OCI-M2 (cell line): ENCODE data around the gene ZNF484.
"Not testable (repeated sequence)": the region's sequence is repeated elsewhere in the genome, so short reads cannot be mapped to it uniquely, and the experiment has no call there.

Experiments
- DNase-seq: peaks from one replicate; lab custom pipeline; 2025; ENCODE audit not compliant: unreplicated experiment; lab: John Stamatoyannopoulos, UW

Gene ZNF484

DNA sequence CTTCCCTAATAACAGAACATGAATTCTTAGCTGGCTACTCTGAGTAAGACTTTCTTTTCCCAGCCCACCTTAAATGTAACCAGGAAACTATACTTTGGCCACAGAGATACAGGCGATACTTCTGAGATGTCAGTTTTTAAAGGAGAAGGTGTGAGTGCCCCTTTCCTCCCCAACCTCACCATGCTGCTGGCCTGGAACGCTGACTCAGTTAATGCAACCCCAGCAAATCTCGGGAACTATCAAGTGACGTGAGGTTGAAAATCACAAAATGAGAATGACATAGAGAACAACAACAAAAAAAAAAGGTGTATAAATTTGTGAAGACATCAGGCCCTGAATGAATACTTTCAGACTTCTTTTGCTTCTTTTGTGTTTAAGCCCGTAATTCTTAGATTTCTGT is 13.7 kb downstream of the ZNF484 start:
- no peak for DNase-seq

DNA sequence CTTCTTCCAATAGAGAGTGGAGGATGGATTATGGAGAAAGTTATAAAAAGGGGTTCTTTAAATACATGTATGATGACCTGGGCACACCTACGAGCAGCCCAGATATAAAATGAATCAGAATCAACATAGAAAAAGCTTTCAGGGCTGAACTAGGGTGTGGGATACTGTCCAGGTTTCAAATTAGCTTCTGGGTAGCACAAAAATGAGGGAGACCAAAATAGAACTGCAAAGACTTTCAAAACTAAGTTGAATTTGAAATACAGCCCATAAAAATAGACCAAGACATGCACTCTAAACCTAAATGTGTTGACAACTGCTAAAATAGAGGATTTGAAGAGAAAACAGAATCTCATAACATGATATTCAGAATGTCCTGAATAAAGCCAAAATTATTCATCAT is 17.0 kb downstream of the ZNF484 start:
- no peak for DNase-seq

DNA sequence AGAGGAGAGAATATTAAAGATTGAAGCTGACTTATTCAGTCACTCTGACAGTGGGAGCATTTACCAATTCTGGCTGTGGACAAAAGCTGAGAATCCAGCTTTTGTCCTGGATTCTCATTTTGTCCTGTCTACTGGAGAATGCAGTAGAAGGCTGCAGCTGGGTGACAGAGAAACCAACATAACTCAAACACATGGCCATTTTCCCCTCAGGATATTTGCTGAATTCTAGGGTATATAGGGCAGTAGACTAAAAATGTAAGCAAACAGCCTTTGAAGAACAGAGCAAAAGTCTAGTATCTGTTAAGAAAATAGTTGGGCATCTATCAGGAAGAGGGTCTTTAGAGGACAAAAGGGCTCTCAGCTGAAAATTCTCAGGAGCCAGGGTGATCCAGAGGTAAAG is 20.6 kb downstream of the ZNF484 start:
- no peak for DNase-seq

DNA sequence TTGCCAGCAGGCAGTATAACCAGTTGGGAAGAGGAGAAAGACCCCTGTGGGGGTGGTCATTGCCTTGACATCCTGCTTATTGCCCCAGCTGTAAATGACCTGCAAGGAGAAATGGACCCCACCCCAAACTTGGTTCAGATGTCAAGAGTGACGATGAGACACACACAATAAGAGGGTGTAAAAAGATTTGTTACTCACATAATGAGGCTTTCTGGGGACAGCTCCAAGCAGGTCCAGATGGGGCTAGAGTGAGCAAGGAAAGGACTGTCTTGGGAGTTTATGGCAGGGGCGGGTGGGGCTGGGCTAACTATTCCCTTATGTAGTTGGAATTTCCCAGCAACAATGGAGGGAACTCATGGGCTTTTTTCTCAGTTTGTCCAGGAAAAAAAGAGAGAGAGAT is 24.1 kb downstream of the ZNF484 start:
- DNase-seq: no peak

DNA sequence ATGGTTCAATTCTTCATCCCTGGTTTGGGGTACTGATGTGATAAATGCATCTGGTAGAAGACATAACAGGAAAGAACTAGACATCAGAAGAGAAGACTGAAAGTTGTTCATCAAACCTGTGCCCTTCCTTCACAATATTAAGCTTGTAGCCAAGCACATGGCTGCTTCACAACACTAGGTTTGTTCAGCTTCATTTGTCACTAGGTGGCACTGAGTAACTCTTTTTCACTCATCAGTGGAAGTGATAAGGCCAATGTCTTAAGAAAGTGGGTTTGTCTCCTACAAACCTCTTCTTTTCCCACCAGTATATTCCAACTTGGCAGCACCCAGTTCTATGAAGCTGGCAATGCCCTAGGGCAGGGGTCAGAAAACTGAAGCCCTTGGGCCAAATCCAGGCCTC is 26.9 kb downstream of the ZNF484 start:
- no peak for DNase-seq

DNA sequence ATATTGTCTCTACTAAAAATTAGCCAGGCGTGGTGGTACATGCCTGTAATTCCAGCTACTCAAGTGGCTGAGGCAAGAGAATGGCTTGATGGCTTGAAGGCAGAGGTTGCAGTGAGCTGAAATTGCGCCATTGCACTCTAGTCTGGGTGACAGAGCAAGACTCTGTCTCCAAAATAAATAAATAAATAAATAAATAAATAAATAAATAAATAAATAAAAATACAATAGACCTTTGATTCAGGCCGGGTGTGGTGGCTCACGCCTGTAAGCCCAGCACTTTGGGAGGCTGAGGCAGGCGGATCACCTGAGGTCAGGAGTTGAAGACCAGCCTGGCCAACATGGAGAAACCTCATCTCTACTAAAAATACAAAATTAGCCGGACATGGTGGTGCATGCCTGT is 29.1 kb downstream of the ZNF484 start:
- DNase-seq: not testable (repeated sequence)

DNA sequence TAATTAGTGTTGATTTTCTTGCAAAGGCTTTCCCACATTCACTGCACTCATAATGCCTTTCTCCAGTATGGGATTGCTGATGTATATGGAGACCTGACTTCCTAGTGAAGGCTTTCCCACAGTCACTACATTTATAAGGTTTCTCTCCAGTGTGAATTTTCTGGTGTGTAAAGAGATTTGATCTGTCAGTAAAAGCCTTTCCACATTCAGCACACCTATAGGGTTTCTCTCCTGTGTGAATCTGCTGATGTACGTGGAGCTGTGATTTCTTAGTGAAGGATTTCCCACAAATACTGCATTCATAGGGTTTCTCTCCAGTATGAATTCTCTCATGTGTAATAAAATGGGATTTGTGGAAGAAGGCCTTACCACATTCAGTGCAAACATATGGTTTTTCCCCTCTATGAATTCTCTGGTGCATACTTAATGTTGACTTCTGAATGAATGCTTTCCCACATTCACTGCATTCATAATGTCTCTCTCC is 31.1 kb downstream of the ZNF484 start:
- DNase-seq: no peak

DNA sequence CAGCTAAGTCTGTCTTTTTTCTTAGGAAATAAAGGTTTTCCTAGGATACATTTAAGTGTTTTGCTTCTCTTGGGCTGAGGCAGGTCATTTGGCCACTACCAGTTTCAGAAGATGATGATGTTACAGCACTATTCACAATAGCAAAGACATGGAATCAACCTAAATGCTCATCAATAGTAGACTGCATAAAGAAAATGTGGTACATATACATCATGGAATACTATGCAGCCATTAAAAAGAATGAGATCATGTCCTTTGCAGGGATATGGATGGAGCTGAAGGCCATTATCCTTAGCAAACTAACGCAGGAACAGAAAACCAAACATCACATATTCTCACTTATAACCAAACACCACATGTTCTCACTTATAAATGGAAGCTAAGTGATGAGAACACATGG is 39.4 kb downstream of the ZNF484 start:
- DNase-seq: not testable (repeated sequence)

DNA sequence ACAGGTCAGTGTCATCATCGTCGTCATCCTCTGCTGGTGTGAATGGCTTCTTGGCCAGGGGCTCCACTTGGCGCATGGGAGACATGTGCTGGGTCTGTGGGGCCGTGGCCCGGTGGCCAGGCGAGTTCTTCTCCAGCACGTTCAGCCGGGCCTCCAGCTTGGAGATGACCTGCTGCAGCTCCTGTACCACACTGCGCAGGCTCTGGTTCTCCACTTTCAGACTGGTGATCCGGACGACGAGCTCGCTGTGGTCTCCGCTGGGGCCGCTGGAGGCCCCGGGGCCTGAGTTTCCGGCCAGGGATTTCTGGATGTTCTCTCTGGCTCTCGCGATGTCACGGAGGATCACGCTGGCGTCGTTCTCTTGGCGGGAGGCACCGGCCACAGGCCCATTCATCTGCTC is 40.6 kb downstream of the ZNF484 start:
- no peak for DNase-seq

DNA sequence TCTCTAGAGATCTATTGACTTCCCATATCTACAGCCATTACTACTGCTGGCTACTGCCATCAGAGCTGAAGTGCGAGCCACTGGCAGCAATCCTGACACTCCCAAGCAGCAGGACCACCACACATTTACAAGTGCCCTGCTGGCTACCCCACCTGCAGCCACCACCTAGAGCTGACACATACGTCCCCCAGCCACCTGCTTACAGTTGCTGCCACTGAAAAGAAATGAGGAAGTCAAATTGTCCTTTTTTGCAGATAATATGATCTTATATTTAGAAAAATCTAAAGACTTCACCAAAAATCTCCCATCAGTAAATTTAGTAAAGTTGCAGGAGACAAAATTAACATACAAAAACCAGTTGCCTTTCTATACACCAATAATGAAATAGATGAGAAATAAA is 48.4 kb downstream of the ZNF484 start:
- no peak for DNase-seq

DNA sequence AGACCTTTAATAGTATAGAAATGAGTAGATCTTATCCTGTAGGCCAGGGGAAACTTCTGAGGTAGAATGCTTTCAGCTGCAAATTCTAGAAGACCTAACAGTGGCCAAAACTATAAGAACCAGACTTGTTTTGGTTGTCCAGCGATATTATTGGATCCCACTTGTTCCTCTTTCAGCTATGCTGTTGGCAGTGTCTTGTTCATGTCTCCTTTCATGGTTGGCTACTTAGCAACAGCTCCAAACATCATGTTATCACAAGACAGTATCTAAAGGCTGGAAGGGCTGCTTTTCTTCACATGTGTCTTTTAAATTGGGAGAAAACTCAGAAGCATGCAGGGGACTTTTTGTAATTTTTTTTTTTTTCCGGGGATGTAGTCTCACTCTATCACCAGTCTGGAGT is 52.8 kb downstream of the ZNF484 start:
- DNase-seq: not testable (repeated sequence)

DNA sequence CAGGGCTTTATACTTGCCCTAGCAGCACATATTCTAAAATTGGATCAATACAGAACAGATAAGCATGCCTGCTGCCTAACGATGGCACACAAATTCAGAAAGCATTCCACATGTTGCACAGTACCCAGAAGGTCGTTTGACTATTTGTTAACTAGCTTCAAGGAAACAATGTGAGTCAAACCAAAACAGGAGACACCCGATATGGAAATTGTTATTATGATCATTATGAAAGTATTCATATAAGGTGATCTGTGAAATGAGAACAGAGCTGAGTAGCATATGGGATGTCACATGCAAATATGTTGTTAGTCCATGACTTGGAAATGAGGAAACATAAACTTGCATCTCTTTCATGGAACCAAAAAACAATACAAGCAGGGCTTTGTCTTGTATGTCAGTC is 56.9 kb downstream of the ZNF484 start:
- no peak for DNase-seq

DNA sequence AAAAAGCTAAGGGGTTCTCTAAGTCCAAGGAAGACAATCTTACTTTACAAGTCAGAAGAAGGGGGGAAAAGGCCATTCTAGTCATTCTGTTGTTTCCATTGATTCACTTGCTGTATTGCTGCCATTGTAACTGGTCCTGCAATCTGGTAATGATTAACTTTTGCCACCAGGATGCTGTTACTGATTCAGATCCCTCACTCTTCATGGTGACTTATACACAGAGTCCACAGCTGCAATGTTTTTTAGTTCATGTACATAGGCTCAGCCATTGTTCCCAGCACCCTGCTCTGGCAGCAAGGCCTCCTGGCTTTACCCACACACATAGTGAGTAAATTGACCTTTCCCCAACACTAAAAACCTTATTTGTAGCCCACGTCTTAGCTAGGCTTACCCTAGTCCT is 57.9 kb downstream of the ZNF484 start:
- not testable (repeated sequence) for DNase-seq

DNA sequence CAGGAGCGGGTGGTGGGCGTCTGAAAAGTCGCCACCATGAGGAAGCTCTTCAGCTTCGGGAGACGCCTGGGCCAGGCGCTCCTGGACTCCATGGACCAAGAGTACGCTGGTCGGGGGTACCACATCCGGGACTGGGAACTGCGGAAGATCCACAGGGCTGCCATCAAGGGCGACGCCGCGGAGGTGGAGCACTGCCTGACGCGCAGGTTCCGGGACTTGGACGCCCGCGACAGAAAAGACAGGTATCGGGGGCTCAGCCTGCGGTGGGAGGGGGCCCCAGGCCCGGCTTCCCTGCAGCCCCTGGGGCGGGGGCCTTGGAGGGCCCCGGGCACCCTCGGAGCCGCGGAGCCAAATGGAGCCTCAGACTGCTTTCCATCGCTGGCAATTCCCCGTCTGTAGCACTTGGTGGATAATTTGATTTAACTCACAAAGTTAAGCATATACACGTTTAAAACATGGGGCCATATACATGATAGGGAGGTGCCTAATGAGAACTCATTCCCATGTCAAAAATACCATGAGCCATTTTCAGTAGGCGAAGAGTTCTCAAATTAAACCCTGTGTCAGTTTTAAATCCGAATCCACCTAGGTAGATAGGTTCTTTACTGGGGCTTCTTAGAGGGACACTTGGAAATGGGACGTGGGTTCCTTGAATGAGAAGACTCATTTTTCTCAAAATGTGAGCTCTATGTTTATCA is 68.1 kb downstream of the ZNF484 start:
- DNase-seq: not testable (repeated sequence)

DNA sequence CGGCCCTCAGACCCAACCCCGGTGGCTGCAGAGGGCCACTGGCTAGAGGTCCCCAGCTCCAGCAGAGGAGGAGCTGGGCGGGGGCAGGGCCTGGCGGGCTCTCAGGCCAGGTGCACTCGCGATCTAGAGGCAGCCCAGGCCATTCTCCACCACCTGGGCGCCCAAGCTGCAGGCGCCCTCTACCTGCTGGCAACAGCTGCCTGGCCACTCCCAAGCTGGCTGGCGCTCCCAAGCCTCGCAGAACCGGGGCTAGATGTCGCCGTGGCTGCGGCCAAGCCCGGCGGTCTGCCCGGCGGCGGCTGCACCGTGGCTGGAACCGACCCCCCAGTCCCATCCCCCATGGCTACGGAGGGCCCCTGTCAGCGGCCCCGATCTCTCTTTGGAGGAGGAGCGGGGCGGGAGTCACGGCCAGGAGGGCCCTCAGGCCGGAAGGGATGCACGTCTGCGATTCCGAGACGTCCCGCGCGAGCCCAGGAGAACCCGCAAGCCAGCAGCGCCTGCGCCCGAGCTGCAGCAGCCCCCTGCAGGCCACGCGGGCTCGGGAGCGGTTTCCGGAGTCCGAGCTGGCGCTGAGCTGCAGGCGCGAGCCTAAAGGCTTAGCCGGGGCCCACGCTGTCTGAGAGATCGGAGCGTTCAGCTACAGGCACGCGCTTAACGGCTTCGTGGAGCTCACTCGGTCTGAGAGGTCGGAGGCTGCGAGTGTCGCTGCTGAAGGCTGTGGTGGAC is 68.9 kb downstream of the ZNF484 start:
- no peak for DNase-seq

DNA sequence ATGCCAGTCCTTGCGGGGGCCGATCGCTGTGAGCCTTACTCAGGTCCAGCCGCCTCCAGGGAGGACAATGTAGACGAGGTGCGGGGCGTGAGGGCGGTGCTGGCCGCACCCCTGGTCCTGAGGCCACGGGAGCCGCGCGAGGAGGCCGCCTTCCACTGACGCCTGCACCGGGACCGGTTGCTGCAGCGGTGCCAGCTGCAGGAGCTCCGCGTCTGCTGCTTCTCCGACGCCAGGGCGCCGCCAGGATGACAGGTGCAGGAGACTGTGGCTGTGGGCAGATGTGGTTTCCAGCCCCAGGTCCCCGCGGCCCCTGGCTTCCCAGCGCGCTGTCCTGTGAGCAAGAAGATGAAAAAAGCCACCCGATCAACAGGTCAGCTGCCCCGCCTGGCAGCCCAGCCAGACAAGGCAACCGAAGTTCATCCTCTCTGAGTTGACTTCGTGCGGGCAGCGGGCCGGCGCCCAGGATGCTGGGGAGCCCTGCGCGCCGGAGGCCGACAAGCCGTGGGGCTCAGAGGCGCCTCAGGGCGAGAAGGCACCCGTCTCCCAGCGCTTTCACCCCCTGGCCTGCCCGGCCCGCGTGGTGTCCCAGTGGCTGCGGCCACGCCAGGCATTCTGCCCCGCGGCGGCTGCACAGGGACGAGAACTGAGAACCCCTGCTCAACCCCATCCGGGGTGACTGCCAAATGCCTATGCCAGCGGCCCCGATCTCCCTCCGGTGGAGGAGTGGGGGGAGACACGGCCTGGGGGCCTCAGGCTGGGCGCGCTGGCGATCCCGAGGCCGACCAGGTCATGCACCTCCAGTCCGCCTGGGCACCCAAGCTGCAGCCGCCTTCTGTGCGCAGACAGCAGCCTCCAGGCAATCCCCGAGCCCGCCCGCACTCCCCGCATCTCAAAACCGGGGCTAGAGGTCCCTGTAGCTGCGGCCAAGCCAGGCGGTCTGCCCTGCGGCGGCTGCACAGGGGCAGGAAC is 69.8 kb downstream of the ZNF484 start:
- DNase-seq: no peak

DNA sequence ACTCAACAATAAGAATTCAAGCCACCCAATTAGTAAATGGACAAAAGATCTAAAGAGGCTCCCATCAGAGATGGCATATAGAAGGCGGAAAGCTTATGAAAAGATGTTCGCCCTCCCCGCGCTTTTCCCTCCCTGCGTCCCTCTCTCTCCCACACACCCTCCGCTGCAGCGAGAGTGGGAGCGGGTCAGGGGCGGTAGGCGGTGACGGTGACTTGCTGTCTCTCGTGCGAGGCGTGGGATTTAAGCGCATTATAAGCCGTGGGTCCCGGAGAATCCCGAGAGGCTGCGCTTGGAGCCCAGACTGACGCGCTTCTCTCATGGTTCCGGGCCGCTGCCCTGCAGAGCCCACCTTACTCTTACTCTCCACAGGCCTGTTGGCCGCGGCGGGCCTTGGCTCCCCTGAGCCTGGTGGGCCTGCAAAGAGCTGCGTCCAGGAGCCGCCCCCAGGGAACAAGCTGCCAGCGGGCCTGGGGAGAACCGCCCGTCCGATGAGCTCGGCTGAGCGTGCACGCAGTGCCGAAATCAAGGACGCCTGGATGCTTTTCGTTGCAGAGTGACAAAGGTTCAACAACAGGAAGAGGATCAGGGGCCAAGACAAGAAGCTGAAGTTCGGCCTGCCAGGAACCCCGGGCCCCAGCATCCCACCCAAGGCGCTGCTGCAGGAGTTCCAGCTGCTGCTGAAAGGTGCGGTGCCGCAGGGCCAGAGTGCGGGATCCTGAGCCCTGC is 70.6 kb downstream of the ZNF484 start:
- no peak for DNase-seq

DNA sequence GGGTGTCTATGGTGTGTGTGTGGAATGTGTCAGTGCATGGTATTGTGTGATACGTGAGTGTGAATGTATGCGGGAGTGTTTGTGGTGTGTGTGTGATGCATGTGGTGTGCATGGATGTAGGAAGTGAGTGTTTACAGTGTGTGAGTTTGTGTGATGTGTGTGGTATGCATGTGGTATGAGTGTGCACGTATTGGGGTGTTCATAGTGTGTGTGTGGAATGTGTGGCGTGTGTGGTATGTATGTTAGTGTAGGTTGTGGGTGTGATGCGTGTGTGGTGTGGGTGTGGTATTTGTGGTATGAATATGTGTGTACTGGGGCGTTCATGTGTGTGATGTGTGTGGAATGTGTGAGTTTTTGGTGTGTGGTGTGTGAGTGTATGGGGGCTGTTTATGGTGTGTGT is 73.1 kb downstream of the ZNF484 start:
- DNase-seq: no peak

DNA sequence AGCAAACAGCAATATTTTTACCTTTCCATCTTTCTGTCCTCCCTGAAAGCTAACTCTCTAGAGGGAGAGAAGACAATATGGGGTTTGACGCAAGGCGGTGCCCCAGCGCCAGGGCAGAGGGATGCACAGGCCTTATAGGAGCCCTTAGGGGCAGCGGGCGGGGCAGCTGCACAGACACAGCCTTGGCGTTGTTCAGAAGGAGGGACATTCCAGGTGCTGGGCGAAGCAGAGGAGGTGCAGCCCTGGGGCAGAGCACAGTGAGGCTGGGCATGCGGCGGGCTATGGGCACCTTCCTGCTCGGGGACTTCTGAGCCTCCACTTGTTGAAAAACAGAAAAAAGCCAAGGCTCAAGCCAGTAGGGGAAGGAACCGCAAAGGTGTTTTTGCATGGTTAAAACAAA is 79.5 kb downstream of the ZNF484 start:
- no peak for DNase-seq

DNA sequence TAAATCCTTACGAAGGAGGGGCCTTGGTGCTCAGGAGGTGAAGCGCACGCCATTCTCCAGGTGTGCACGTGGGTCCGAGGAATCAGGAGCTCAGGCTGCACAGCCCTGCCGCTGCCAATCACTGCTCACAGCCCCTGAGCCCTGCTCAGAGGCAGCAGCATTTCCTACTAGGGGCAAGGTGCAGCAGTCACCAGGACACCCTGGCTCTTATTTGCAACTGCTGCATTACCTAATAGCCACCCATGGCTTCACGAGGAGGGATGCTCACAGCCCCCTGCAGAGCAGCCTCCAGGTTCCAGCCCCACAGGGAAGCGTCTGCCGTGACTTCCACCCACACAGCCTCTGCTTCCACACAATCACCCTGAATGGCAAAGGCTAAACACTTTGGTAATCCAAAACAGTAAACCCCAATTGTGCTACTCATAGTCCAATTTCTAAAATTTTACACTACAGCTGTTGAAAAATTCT is 81.5 kb downstream of the ZNF484 start:
- DNase-seq: not testable (repeated sequence)
